Measurements from ENCODE around the gene LRP1B.
"Not testable (repeated sequence)": the region's sequence is repeated elsewhere in the genome, so short reads cannot be mapped to it uniquely, and the experiment has no call there.

The LRP1B gene

DNA sequence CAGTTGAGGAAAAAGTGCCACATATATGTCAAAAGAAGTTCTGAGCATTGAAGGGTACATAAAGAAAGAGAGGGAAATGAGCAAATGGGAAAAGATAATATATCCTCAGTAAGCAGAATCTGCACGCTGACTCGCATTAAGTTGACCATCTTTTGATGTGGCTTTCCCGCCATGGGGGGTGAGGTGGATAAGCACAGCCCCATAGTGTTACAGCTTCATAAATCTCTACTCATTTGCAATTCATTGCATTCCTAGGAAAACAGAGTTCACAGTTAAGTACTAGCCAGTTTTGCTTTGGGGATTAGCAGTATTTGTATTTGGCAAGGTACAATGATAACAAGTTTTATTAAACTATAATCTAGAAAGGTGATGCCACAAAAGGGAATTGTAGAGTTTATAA is 814.2 kb downstream of the LRP1B start:
- no peak for DNase-seq (ENCODE audit: low read depth in 2 of 2)

DNA sequence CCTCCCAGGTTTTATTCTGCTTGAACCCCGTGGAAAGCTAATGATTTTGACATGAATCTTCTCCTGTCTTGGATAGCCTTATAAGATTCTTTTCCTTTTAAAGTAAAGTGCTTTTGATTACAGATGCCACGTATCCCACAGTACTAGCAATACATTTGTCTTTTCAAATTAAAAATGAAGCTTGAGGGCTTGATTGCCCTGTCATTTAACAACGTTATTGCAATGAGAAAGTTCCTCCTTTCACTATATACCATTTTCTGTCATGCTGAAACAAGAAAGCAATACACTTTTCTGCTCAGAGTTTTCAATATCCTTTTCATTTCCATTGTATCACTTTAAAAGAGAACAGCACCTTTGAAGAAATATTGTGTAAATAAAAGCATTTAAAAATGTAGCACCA is 814.7 kb downstream of the LRP1B start:
- DNase-seq (ENCODE audit: low read depth in 2 of 2), result no peak

DNA sequence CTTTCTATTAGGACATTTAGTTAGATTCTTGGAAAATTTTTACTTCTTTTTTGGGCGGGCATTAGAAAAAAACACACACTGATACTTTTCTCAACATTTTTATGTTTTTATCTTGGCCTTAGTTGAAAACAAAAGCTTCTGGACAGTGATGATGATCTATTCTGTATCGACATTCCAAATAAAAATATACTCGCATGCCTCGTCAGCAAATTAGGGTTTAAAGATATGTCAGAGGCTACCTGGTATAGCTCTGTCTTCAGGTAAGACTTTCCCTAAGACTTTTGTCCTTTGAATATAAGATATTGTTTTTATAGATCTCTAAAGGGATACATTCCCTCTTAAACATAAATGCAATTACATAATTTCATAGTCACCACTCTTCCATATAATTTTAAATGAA is 816.8 kb downstream of the LRP1B start:
- no peak for DNase-seq (ENCODE audit: low read depth in 2 of 2)

DNA sequence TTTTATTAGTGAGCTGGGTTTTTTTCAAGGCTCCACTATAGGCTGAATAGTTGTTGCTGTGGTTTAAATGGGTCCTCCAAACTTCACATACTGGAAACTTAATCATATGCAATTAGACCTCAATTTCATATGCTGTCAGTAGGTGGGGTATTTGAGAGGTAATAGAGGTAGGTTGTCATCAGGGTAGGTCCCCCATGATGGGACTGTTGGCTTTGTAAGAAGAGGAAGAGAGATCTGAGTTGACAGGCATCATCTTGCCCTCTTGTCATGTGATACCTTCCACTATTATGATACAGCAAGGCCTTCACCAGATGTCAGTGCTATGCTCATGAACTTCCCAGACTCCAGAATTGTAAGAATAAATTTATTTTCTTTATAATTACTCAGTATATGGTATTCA is 819.4 kb downstream of the LRP1B start:
- DNase-seq (ENCODE audit: low read depth in 2 of 2), result no peak

DNA sequence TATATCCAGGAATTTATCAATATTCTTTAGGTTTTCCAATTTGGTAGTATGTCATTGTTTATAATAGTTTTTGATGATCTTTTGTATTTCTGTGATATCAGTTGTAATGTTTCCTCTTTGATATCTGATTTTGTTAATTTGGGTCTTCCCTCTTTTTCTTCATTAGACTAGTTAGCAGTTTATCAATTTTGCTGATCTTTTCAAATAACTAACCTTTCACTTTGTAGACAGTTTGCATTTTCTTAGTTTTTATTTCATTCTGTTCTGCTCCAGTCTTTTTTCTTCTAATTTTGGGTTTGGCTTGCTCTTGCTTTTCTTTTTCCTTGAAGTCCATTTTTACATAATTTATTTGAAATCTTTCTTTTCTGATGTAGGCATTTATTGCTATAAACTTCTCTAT is 824.4 kb downstream of the LRP1B start:
- DNase-seq (ENCODE audit: low read depth in 2 of 2), result no peak

DNA sequence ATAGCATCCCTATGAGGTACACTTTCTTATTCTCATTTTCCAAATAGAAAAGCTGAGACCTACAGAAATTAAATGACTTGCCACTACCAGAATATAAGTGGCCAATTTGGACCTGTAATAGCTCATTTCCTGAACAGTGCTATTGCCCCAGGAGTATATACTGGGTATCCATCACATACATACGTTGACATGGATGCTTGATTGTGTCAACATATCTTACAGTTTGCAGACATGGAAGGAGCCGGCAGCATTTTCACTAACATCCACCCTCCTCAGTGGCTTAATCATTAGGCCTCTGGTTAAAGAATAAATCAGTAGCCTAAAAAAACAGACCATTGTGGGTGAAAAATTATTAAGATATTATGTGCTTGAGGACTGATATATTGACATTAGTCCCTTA is 829.3 kb downstream of the LRP1B start:
- DNase-seq (ENCODE audit: low read depth in 2 of 2), result no peak

DNA sequence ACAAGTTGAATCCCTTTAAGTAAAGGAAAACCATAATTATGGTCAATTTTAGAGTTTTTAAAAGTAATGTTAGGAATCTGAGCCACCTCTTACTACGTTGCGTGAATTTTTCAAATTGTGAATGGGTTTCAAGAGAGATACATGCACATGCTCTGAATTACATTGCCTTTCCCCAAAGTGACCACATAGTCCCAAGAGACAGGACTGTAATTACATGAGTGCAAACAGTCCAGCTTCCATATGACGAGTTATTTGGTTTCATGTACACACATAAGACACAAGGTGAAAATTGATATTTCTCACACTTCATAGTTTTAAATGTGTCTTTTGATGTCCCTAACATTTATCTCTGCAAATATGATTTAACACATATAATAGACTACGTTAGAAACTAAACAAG is 850.8 kb downstream of the LRP1B start:
- DNase-seq (ENCODE audit: low read depth in 2 of 2), result no peak

DNA sequence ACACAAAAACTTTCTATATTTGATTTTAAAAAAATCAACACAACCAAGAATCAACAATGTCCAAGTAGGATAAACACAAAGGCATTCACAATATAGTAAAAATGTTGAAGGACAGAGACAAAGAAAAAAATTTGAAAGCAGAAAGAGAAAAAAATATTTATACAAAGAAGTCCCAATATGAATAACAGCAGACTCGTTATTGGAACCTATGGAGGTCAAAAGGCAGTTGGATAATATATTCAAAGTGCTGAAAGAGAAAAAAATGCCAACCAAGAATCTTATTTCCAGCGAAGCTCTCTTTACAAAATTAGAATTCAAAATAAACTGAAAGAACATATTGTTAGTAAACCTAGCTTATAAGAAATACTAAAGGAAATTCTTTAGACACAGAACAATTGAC is 859.5 kb downstream of the LRP1B start:
- DNase-seq (ENCODE audit: low read depth in 2 of 2), result no peak

DNA sequence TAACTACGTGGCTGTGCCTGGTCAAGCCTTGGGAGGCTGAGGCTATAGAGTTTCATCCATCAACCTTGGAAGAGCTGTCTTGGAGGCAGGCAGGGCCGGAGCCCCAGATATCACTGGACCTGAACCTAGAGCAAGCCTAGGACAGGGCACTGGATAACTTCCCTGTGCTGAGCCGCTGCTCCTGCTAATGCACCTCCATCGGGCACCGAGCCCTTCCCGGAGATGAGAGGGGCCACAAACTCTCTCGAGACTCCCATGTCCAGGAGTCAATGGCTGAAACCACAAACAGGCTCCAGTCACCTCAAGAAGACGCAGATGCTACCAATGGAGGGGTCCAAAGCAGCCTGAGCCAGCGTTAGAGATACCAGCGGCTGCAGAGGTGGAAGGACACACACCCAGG is 866.0 kb downstream of the LRP1B start:
- no peak for DNase-seq (ENCODE audit: low read depth in 2 of 2)

DNA sequence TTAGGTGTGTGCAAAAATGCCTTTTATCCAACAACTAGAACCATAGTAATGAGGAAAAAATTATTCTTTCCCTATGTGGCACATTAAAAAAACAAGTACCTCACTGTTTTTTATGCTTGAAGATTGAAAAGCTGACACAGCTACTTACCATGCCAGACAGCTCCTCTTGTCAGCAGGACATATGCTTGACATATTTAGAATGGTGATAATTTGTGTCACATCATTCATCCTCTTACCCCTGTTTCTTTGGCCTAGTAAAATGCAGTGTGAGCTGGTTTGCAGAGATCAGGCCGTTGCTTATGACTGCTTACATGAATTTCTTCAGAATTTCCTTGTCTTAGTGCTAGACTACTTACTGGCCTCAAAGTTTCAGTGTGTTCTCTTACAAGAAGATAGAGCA is 869.9 kb downstream of the LRP1B start:
- DNase-seq (ENCODE audit: low read depth in 2 of 2), result no peak

DNA sequence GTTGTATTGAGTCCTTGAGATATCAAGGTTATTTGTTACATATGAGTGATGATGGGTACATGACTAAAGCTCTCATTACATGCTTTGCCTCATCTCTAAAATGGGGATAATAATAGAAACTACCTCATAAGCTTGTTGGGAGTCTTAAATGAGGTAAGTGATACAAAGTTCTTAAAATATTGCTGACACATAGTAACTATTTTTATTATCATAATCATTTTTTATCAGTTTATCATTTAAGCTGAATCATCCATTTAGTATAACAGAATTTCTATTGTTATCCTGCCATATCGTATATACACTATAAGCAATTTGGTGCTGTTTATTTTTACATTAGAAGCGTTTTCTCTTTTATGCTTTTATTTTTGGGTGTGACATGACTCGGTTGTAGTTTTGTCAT is 871.1 kb downstream of the LRP1B start:
- DNase-seq (ENCODE audit: low read depth in 2 of 2), result no peak

DNA sequence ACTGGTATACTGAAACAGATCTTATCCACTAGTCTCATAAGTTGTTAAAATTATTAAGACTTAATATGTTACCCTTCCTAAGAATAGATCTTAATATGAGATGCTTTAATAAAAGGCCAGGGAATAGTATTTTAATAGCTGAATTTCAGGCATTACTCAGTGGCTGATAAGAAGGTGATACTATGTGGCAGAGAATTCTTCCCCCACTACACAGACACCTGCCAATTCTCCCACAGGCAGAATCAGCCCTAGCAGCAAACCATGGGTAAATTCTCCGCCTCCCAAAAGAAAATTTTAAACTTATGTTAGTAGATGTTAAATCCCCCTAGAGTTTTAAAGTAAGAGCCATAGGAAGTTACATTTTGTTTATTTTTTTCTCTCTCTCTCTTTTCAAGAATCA is 888.8 kb downstream of the LRP1B start:
- no peak for DNase-seq (ENCODE audit: low read depth in 2 of 2)

DNA sequence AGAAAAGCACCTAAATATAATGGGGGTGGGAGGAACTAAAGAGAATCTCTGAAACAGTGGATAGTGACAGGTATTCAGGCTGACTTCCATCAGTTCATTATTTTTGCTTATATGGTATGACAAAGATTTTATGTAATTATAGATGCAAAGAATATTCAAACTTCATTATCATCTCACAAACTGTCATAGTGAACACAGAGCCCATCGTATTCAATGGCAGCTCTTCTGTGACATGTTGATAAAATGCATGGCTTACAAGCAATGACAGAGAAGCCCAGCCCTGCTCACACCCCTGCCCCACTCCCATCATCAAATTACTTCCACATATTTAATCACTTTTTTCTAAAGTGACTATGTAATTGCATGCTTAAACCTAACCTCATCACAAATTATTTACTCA is 904.3 kb downstream of the LRP1B start:
- no peak for DNase-seq (ENCODE audit: low read depth in 2 of 2)

DNA sequence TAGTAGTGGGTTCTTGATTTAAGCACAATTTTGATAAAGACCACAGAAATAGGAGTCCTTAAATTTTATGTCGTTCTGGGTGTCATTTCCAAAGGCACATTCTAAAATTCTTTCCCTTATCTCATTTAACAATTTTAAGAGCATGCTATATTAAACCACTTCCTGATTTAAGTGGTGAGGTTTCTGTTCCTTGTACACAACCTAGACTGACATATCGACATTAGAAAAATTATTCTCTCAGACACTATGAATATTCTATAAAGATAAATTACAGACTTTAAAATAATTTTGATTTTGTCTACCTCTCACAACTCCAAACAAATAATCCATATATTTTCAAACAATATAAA is 923.8 kb downstream of the LRP1B start:
- DNase-seq (ENCODE audit: low read depth in 2 of 2), result no peak

DNA sequence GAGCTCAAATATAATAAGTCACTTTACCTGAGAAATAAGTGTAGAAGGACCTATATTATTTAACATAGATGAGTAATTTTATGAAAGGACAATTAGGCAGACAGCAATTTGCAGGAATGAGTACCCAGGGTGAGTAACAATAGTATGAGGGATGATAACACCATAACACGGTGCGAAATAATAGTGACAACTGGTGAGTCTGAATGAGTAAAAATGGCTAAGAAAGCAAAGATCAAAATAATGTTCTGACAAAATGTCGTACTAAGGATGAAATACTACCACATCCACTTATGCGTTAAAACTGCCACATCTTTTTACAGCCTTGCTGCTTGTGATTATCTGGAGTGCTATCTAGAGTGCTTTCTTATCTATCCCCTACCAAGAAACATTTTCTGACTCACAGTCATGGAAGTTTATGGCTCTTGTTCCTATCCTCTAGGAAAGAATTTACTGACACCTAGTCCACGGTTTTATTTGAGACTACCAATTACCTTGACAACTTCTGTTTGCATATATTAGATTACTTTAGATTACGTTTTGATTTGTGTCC is 929.7 kb downstream of the LRP1B start:
- no peak for DNase-seq (ENCODE audit: low read depth in 2 of 2)

DNA sequence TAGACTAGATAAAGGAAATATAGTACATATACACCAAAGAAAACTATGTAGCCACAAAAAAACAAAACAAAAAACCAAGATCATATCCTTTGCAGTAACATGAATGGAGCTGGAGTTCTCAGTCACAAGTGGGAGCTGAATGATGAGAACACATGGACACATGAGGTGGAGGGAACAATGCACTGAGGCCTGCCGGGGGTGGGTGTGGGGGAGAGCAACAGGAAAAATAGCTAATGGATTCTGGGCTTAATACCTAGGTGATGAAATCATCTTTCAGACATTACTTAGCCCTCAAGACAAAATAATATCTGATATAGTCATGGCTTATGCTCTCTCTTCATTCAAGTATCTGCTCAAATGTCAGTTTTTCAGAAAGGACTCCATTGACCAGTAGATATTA is 930.6 kb downstream of the LRP1B start:
- DNase-seq (ENCODE audit: low read depth in 2 of 2), result no peak

DNA sequence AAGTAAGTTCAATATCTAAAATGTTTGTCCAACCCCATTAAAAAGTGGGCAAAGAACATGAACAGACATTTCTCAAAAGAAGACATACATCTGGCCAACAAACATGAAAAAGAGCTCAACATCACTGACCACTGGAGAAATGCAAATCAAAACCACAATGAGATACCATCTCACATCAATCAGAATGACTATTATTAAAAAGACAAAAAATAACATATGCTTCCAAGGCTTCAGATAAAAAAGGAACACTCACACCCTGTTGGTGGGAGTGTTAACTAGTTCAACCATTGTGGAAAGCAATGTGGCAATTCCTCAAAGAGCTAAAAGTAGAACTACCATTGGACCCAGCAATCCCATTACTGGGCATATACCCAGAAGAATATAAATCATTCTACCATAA is 931.1 kb downstream of the LRP1B start:
- DNase-seq (ENCODE audit: low read depth in 2 of 2), result no peak

DNA sequence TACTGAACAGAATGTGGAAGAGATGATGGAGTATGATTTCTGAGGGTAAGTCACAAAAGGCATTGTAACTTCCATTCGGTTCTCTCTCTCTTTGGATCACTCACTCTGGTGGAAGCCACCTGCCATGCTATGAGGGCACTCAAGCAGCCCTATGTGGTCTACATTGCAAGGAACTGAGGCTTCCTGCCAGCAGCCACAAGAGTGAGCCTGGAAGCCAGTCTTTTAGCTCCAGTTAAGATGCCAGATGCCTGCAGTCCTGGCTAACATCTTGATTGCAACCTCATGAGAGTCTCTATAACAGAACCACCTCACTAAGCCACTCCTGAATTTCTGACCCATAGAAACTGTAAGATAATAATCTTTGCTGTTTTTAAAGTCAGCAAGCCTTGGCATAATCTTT is 935.7 kb downstream of the LRP1B start:
- no peak for DNase-seq (ENCODE audit: low read depth in 2 of 2)

DNA sequence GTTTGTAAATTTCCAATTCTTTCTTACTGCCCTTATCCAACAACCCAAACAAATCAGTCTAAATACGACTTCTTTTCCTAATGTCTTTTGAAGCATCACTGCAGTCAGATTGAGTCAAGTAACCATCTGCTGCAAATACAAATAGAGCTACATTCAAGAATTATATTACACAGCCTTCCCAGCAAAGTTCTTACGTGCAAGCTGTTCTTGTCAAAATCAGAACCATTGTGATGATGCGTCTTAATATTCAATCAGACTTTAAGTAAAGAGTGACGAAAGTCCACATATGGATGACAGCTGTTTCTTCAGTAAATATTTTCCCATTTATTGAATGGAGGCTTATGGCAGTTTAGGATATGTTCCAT is 943.8 kb downstream of the LRP1B start:
- no peak for DNase-seq (ENCODE audit: low read depth in 2 of 2)

DNA sequence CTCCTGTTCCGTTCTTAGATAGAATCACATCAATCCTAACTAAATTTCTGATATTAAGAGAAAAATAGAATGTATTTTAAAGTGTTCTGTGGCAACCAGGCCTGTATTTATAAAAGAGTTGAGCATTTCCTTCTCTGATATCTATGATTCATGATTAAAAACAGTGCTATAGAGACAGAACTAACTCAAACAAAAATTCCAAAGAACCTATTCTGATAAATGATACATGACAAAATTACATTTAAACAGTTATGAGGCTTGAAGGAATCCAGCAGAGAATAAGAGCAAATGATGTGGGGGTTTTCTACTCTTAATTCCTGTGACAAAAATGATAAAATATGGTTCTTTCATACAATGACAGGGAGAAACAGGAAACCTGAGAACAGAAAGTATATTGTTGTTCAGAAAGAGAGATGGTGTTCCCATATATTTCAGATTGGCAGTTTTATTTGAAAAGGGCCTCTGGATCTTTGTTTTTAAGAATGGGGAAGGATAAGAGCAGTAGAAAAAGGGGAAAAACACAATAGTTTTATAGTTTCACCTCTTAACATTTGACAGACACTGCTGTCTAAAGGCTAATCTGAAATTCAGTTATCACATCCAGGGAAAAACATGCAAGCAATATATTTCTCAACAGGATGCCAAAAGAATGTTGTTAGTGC is 944.3 kb downstream of the LRP1B start:
- DNase-seq (ENCODE audit: low read depth in 2 of 2), result no peak

DNA sequence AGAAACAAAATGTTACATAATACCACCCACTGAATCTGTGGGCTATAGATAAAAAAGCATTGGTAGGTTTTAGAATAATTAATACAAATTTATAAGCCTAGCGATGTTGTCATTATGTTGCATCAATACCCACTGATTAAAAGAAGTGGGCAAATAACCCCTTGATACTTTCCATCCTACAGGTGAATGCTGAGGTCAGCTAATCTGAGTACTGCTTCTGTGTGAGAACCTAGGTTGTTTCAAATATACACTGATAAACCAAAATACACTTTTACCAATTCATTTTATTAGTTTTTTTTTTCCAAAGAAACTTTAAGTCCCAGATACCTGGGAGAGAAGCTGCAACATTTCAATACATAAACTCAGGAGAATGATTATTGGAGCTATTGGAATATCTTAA is 948.6 kb downstream of the LRP1B start:
- DNase-seq (ENCODE audit: low read depth in 2 of 2), result no peak

DNA sequence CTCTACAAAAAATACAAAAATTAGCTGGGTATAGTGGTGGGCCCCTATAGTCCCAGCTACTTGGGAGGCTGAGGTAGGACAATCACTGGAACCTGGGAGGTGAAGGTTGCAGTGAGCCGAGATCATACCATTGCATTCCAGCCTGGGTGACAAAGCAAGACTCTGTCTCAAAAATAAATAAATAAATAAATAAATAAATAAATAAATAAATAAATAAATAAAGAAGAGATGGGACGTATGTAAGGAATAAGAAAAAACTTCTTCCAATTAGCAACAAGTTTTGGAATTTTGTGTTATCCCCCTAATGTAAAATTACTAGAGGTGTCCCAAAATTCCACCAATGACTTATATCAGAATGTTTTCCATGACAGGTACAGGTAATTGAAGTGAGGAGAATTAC is 961.7 kb downstream of the LRP1B start:
- not testable (repeated sequence) for DNase-seq (ENCODE audit: low read depth in 2 of 2)

DNA sequence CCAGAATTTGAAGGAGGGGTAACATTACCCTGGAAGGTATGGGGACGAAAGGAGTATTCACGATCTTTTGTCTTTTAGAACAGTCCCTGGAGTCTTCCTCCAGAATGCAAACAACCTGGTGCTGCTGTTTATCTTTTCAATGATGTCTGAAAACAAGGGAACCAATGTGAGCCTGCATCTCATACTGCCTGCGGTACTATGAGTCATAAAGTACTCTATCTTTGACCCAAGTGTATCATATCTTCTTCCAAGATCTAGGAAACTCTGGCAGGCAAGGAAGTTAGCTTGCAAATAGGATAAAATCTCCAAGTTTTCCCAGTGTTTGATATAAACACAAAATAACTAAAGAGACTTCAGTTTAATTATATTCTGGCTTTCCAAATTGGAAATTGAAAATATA is 968.5 kb downstream of the LRP1B start:
- no peak for DNase-seq (ENCODE audit: low read depth in 2 of 2)

DNA sequence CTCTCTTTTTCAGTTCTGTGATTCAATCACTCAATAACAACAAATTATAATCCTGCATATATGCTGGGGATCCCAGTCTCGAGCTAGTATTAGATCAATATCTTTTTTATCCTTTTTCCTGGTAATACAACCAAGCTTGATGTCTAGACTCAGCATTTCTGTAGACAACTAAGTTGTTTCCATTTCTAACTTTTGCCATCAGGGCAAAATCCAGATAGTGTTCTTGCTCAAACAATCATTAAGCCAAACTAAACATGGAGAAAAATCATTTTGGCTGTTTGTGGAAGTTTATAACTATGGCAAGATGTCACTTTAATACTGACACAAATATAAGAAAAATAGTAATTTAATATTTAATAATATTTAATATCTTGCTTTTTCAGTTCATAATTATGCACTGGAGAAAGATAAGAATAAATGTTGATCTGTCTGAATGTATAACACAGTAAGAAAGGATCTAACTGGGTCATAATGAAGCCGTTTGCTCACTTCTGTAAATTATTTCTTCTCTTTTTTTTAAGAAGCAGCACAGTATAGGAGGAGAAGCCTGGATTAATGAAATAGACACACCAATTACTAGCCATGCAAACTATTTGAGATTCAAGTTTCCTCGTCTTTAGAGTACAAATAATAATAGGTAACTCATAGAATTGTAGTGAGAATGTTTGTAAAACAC is 979.1 kb downstream of the LRP1B start:
- no peak for DNase-seq (ENCODE audit: low read depth in 2 of 2)
